GM12874 (cell line): ENCODE data around the gene SERPINA3.

ENCODE experiments used
- TF ChIP-seq, protein P1 (sequence below): IDR thresholded peaks from 2 replicates; pipeline ENCODE4 v1.5.1; 2011; ENCODE audit warnings: low read depth, mild to moderate bottlenecking, control low read depth, low read length, moderate library complexity; ENCODE audit not compliant: insufficient read depth

Gene SERPINA3

DNA sequence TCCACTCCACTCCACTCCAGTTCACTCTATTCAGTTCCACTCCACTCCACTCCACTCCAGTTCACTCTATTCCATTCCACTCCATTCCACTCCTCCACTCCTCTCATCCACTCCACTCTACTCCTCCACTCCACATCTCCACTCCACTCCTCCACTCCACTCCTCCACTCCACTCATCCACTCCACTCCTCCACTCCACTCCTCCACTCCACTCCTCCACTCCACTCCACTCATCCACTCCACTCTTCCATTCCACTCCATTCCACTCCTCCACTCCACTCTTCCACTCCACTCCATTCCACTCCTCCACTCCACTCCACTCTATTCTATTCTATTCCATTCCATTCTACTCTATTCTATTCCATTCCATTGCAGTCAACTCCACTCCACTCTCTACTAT, 21.1 kb upstream of the SERPINA3 start:
- TF ChIP-seq, protein P1, sequence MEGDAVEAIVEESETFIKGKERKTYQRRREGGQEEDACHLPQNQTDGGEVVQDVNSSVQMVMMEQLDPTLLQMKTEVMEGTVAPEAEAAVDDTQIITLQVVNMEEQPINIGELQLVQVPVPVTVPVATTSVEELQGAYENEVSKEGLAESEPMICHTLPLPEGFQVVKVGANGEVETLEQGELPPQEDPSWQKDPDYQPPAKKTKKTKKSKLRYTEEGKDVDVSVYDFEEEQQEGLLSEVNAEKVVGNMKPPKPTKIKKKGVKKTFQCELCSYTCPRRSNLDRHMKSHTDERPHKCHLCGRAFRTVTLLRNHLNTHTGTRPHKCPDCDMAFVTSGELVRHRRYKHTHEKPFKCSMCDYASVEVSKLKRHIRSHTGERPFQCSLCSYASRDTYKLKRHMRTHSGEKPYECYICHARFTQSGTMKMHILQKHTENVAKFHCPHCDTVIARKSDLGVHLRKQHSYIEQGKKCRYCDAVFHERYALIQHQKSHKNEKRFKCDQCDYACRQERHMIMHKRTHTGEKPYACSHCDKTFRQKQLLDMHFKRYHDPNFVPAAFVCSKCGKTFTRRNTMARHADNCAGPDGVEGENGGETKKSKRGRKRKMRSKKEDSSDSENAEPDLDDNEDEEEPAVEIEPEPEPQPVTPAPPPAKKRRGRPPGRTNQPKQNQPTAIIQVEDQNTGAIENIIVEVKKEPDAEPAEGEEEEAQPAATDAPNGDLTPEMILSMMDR, result no peak

DNA sequence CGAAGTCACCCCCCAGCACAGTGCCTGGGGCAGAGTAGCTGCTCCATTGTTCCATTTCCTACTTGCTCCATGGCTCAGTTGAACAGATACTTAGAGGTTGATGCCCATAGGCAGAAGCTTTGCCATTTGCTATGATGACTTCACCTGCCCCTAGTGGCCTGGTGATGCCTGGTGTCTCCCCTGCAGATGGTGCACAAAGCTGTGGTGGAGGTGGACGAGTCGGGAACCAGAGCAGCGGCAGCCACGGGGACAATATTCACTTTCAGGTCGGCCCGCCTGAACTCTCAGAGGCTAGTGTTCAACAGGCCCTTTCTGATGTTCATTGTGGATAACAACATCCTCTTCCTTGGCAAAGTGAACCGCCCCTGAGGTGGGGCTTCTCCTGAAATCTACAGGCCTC, 20.3 kb upstream of the SERPINA3 start:
- TF ChIP-seq, protein P1, result no peak

DNA sequence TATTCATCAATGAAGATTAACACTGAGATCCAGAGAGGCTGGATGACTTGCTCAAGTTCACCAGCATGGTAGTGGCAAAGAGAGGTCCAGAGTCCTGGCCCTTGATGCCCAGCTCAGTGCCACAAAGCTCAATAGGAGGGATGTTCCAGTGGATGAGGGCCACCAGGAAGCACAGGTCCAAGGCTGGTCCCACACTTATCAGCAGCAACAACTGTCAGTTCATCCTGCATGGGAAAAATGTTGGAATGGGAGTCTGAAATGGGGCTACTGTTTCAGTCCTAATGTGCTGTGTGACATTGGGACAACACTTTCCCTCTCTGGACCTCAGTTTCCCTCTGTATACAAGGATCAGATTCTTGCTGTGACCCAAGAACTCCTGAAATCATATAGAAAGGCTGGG, 19.7 kb upstream of the SERPINA3 start:
- TF ChIP-seq, protein P1, result no peak

DNA sequence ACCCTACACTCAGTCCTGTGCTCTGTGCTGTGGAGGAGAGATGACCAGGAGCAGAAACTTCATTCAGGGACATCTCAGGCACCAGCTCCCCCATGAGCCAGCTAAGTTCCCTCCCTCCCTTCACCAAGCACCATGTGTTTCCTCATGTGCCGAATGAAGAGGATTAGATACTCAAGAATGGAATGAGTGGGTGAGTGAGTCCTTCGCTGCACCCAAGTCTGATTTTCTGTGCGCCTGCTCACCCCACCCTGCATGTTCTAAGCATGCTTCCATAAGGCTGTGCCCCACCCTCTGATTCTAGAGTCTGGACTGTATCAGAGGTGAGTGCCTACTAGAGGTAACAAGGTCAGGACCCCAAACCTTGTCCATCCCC, 18.8 kb upstream of the SERPINA3 start:
- TF ChIP-seq, protein P1, result no peak

DNA sequence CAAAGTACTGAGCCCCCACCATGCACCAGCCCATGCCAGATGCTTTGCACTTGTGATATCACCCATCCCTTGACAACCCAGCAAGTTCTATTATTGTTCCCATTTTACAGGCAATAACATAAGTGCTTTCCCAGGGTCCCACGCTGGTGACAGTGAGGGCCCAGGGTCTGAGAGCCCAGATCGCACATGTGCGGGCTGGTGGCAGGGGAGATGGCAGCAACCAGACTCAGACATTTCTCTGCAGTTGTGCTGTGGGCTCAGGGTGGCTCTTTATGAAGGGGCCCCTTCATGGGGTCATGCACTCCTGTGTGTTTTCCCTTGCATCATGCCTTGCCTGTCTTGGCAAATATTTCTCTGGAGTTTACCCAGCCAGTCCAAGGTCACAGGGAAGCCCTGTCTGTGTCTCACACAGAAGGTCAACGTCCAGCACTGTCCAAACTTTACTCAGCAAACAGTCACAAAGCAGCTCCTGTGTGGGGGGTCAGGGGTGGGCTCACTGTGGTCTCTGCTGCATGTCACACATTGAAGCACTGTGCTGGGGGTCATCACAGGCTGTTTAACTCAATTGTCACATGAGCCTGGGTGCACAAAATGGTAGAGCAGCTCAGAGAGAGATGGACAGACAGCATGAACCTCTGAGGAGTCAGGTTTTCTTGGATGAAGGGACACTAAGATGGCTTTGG, 18.3 kb upstream of the SERPINA3 start:
- TF ChIP-seq, protein P1, result no peak

DNA sequence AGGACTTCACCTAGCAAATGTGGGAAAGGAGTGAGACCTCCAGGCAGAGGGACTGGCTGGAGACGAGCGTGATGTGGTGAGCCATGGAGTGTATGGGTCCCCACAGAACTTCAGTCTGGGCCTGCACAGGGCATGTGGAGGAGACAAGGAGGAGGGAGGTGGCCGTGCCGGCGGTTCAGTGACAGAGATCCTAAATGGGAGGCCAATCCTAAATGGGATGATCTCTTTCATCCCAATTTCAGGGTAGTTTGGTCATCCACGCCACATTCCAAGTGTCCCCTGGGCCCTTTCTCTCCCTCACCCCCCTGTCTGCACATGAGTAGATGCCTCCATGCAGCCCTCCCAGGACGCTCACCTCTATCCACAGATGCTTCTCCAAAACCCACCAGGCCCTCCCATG, 17.8 kb upstream of the SERPINA3 start:
- TF ChIP-seq, protein P1, result no peak

DNA sequence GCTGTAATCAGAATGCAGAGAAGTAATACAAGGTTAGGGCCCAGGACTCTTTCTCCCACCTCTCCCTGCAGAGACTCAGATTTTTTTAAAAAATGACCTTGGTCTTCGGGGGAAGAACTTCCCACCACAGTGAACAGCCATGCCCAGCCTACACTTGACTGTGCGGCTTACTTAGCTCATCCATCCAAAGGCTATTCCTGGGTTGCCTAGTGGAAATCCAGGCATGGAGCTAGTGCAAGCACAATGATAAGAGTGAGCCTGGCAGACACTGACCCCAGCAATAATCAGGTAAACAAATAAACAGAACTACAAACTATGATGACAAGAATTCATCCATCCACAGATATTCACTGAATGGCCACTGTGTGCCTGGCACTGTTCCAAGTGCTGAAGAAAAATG, 16.3 kb upstream of the SERPINA3 start:
- TF ChIP-seq, protein P1, result no peak
